Measurements from ENCODE around the gene PARP16. TPM values are rescaled to one million over a fixed set of nuclear protein-coding genes. Genes with fewer than 3 reads are reported as not detected.

Gene PARP16
- total and polyA plus RNA-seq, 9 of the 15 experiments (the other 6 are each of a cell fraction or from before 2014, with no cell fraction given): 3.0 to 9.9 (median 5.8) TPM

DNA sequence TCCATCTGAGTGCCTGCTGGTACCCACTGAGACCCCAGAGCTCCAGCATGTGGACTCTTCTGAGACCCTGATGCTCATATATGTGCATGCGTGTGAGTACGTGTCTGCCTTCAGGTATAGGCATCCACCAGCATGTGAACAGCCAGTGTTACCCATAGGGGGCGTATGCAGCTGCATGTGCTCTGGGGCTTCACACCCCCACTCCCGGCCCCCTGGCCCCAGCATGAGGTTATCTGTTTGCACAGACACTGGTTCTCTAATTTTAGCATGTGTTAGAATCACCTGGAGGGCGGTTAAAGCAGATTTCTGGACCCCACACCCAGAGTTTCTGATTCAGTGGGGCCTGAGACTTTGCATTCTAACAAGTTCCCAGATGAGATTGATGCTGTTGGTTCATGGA lies 74.6 kb downstream of the PARP16 start (continued):
- TF ChIP-seq, protein P1, sequence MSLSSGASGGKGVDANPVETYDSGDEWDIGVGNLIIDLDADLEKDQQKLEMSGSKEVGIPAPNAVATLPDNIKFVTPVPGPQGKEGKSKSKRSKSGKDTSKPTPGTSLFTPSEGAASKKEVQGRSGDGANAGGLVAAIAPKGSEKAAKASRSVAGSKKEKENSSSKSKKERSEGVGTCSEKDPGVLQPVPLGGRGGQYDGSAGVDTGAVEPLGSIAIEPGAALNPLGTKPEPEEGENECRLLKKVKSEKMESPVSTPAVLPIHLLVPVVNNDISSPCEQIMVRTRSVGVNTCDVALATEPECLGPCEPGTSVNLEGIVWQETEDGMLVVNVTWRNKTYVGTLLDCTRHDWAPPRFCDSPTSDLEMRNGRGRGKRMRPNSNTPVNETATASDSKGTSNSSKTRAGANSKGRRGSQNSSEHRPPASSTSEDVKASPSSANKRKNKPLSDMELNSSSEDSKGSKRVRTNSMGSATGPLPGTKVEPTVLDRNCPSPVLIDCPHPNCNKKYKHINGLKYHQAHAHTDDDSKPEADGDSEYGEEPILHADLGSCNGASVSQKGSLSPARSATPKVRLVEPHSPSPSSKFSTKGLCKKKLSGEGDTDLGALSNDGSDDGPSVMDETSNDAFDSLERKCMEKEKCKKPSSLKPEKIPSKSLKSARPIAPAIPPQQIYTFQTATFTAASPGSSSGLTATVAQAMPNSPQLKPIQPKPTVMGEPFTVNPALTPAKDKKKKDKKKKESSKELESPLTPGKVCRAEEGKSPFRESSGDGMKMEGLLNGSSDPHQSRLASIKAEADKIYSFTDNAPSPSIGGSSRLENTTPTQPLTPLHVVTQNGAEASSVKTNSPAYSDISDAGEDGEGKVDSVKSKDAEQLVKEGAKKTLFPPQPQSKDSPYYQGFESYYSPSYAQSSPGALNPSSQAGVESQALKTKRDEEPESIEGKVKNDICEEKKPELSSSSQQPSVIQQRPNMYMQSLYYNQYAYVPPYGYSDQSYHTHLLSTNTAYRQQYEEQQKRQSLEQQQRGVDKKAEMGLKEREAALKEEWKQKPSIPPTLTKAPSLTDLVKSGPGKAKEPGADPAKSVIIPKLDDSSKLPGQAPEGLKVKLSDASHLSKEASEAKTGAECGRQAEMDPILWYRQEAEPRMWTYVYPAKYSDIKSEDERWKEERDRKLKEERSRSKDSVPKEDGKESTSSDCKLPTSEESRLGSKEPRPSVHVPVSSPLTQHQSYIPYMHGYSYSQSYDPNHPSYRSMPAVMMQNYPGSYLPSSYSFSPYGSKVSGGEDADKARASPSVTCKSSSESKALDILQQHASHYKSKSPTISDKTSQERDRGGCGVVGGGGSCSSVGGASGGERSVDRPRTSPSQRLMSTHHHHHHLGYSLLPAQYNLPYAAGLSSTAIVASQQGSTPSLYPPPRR (CRISPR knock-in tag; IDR thresholded peaks at IDR 0.05; ENCODE audit: borderline replicate concordance): no peak
- TF ChIP-seq, protein P2, sequence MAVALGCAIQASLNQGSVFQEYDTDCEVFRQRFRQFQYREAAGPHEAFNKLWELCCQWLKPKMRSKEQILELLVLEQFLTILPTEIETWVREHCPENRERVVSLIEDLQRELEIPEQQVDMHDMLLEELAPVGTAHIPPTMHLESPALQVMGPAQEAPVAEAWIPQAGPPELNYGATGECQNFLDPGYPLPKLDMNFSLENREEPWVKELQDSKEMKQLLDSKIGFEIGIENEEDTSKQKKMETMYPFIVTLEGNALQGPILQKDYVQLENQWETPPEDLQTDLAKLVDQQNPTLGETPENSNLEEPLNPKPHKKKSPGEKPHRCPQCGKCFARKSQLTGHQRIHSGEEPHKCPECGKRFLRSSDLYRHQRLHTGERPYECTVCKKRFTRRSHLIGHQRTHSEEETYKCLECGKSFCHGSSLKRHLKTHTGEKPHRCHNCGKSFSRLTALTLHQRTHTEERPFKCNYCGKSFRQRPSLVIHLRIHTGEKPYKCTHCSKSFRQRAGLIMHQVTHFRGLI (CRISPR knock-in tag; IDR thresholded peaks at IDR 0.05): no peak
- TF ChIP-seq EP300 (IDR thresholded peaks at IDR 0.05; ENCODE audit: low read length): peak; percentile 75
- TF ChIP-seq, protein P3, sequence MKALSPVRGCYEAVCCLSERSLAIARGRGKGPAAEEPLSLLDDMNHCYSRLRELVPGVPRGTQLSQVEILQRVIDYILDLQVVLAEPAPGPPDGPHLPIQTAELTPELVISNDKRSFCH (CRISPR knock-in tag; IDR thresholded peaks at IDR 0.05): no peak
- TF ChIP-seq, protein P3 (tag; IDR thresholded peaks at IDR 0.05): 0 out of 2 replicates have a peak, but pooled peaks have one; percentile 49
- TF ChIP-seq ATF7 (IDR thresholded peaks at IDR 0.05): peak; percentile 73
- TF ChIP-seq KDM4B (IDR thresholded peaks at IDR 0.05; ENCODE audit: borderline replicate concordance in 2 of 2, low read depth in 1 of 2): no peak
- no peak for TF ChIP-seq ZNF347 (CRISPR knock-in tag; IDR thresholded peaks at IDR 0.05; ENCODE audit: low read depth)
- TF ChIP-seq KLF13 (tag; IDR thresholded peaks at IDR 0.05; ENCODE audit: borderline replicate concordance, low read depth): peak; percentile 40; the same call in 1 of the 2 replicates
- TF ChIP-seq KLF16 (IDR thresholded peaks at IDR 0.05): peak; percentile 74
- TF ChIP-seq ZNF3 (CRISPR knock-in tag; IDR thresholded peaks at IDR 0.05): no peak
- no peak for TF ChIP-seq ZNF764 (CRISPR knock-in tag; IDR thresholded peaks at IDR 0.05; ENCODE audit: low read depth)
- TF ChIP-seq, protein P4, sequence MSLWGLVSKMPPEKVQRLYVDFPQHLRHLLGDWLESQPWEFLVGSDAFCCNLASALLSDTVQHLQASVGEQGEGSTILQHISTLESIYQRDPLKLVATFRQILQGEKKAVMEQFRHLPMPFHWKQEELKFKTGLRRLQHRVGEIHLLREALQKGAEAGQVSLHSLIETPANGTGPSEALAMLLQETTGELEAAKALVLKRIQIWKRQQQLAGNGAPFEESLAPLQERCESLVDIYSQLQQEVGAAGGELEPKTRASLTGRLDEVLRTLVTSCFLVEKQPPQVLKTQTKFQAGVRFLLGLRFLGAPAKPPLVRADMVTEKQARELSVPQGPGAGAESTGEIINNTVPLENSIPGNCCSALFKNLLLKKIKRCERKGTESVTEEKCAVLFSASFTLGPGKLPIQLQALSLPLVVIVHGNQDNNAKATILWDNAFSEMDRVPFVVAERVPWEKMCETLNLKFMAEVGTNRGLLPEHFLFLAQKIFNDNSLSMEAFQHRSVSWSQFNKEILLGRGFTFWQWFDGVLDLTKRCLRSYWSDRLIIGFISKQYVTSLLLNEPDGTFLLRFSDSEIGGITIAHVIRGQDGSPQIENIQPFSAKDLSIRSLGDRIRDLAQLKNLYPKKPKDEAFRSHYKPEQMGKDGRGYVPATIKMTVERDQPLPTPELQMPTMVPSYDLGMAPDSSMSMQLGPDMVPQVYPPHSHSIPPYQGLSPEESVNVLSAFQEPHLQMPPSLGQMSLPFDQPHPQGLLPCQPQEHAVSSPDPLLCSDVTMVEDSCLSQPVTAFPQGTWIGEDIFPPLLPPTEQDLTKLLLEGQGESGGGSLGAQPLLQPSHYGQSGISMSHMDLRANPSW (CRISPR knock-in tag; IDR thresholded peaks at IDR 0.05): no peak
- TF ChIP-seq, protein P5, sequence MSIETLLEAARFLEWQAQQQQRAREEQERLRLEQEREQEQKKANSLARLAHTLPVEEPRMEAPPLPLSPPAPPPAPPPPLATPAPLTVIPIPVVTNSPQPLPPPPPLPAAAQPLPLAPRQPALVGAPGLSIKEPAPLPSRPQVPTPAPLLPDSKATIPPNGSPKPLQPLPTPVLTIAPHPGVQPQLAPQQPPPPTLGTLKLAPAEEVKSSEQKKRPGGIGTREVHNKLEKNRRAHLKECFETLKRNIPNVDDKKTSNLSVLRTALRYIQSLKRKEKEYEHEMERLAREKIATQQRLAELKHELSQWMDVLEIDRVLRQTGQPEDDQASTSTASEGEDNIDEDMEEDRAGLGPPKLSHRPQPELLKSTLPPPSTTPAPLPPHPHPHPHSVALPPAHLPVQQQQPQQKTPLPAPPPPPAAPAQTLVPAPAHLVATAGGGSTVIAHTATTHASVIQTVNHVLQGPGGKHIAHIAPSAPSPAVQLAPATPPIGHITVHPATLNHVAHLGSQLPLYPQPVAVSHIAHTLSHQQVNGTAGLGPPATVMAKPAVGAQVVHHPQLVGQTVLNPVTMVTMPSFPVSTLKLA (conservative IDR thresholded peaks at IDR 0.05): peak in 1 of 2 experiments; percentile 70; a peak in 3 of 4 replicates
- TF ChIP-seq, protein P6, sequence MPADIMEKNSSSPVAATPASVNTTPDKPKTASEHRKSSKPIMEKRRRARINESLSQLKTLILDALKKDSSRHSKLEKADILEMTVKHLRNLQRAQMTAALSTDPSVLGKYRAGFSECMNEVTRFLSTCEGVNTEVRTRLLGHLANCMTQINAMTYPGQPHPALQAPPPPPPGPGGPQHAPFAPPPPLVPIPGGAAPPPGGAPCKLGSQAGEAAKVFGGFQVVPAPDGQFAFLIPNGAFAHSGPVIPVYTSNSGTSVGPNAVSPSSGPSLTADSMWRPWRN (IDR thresholded peaks at IDR 0.05; ENCODE audit: low read depth): no peak
- 0 out of 2 replicates have a peak, but pooled peaks have one; percentile 52 for TF ChIP-seq PML (IDR thresholded peaks at IDR 0.05; ENCODE audit: low read length)

All from K562 (cell line).